ENCODE data around the gene MYBPH. TPM values are rescaled to one million over a fixed set of nuclear protein-coding genes. Genes with fewer than 3 reads are reported as not detected.

MYBPH gene
- total RNA-seq, 1 experiment from 2014 or later: not detected

GRCh38 chr1:203215573-203215972 lies 39.9 kb upstream of the MYBPH start:
- H3K4me2 ChIP-seq (ENCODE audit: insufficient read depth, insufficient read length, low read length): no peak overlapping the region
- H4K5ac ChIP-seq (ENCODE audit: insufficient read length, low read depth, low read length): no peak overlapping the region
- no peak overlapping the region for H3K27ac ChIP-seq (ENCODE audit: insufficient read length, low read depth, low read length)
- no peak overlapping the region for H3T11ph ChIP-seq (ENCODE audit: low read length)
- no CpG with 5 or more reads among the region's 9 CpGs for WGBS (ENCODE audit: extremely low coverage, insufficient read length, low lambda C conversion rate)
- H3K79me2 ChIP-seq (ENCODE audit: insufficient read depth, low read length): no peaks in the 10 kb centered on the region
- no peak overlapping the region for H2BK20ac ChIP-seq (ENCODE audit: low read depth, low read length, poor library complexity, severe bottlenecking)
- no peak overlapping the region for H3K18ac ChIP-seq (ENCODE audit: insufficient read length, low read depth, low read length)
- H3K4me1 ChIP-seq (ENCODE audit: insufficient read depth, low read length): no peaks in the 10 kb centered on the region; the same call in 1 of the 2 replicates
- H3K23ac ChIP-seq (ENCODE audit: insufficient read length, low read depth, low read length): no peak overlapping the region
- no peaks in the 10 kb centered on the region for H3K27me3 ChIP-seq (ENCODE audit: insufficient read depth, low read length)
- Mint-ChIP-seq H3K36me3 (ENCODE audit: insufficient read depth in 1 of 3, low read depth in 3 of 3) (no peaks in the 10 kb centered on the region; a peak in 1 of 7 replicates), H3K4me1 (peaks cover 13 to 29% of the 10 kb centered on the region in 2 experiments), H3K27me3 (ENCODE audit: low read depth) (peaks cover 10% of the 10 kb centered on the region), H3K9me3 (no peaks in the 10 kb centered on the region; a peak in 1 of 5 replicates), H3K27ac (no peak overlapping the region), H3K4me3 (no peak overlapping the region)
- no peaks in the 10 kb centered on the region for H3K23me2 ChIP-seq (ENCODE audit: insufficient read length, low read depth, low read length, poor library complexity, severe bottlenecking)
- DNase-seq: no peak
- no peak overlapping the region for H3K14ac ChIP-seq (ENCODE audit: insufficient read depth, low read length)
- no peak overlapping the region for H3K4ac ChIP-seq (ENCODE audit: low read depth, low read length)
- no peak overlapping the region for H2BK5ac ChIP-seq (ENCODE audit: insufficient read length, low read length)
- no peaks in the 10 kb centered on the region for H3K79me1 ChIP-seq (ENCODE audit: insufficient read depth, low read depth, low read length, poor library complexity, severe bottlenecking)
- H4K8ac ChIP-seq (replicated peaks; ENCODE audit: insufficient read length, low read depth, low read length): no peak overlapping the region
- no peak overlapping the region for H2BK120ac ChIP-seq (ENCODE audit: low read depth, low read length, poor library complexity, severe bottlenecking)
- H3K9me3 ChIP-seq (ENCODE audit: control insufficient read depth, low read depth, low read length): no peaks in the 10 kb centered on the region
- H4K91ac ChIP-seq (ENCODE audit: insufficient read length, low read depth, low read length): no peak overlapping the region
- H3K9ac ChIP-seq (ENCODE audit: extremely low read depth, insufficient read length, low read length): no peak overlapping the region
- no peak overlapping the region for H2AK5ac ChIP-seq (ENCODE audit: insufficient read length, low read length)
- no peak overlapping the region for H2AFZ ChIP-seq (ENCODE audit: low read length)
- H4K20me1 ChIP-seq (ENCODE audit: control insufficient read depth, insufficient read depth, insufficient read length): no peaks in the 10 kb centered on the region
- TF ChIP-seq, protein P1, sequence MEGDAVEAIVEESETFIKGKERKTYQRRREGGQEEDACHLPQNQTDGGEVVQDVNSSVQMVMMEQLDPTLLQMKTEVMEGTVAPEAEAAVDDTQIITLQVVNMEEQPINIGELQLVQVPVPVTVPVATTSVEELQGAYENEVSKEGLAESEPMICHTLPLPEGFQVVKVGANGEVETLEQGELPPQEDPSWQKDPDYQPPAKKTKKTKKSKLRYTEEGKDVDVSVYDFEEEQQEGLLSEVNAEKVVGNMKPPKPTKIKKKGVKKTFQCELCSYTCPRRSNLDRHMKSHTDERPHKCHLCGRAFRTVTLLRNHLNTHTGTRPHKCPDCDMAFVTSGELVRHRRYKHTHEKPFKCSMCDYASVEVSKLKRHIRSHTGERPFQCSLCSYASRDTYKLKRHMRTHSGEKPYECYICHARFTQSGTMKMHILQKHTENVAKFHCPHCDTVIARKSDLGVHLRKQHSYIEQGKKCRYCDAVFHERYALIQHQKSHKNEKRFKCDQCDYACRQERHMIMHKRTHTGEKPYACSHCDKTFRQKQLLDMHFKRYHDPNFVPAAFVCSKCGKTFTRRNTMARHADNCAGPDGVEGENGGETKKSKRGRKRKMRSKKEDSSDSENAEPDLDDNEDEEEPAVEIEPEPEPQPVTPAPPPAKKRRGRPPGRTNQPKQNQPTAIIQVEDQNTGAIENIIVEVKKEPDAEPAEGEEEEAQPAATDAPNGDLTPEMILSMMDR (conservative IDR thresholded peaks at IDR 0.05): no peak
- H3K56ac ChIP-seq (ENCODE audit: insufficient read length, low read depth, low read length): no peak overlapping the region
- H2BK12ac ChIP-seq (ENCODE audit: insufficient read length, low read depth, low read length): no peak overlapping the region
- H2BK15ac ChIP-seq (ENCODE audit: low read depth, low read length): no peak overlapping the region

All from H9 (cell line).